Parathyroid adenoma (tissue), 2 donors: ENCODE data around the gene PARD3B.

Experiments
- H2AFZ ChIP-seq: fragments of 300-600 bp; sonication (generic); one replicate; pipeline ENCODE4 v1.7.0; 2017; ENCODE audit warnings: antibody characterized with exemption, mild to moderate bottlenecking
- H3K27ac ChIP-seq: fragments of 300-600 bp; sonication (generic); one replicate; pipeline ENCODE4 v1.7.0; 2017
- H3K27me3 ChIP-seq: fragments of 300-600 bp; sonication (generic); one replicate; pipeline ENCODE4 v1.7.0; 2017; ENCODE audit warnings: low read length; ENCODE audit not compliant: control insufficient read depth, insufficient read depth
- H3K36me3 ChIP-seq: fragments of 300-600 bp; sonication (generic); one replicate; pipeline ENCODE4 v1.7.0; 2017; ENCODE audit warnings: low read length; ENCODE audit not compliant: control insufficient read depth, insufficient read depth
- H3K4me1 ChIP-seq: fragments of 300-600 bp; sonication (generic); one replicate; pipeline ENCODE4 v1.7.0; 2017; ENCODE audit warnings: control low read depth
- H3K4me2 ChIP-seq: fragments of 300-600 bp; sonication (generic); one replicate; pipeline ENCODE4 v1.7.0; 2017; ENCODE audit warnings: low read length
- H3K4me3 ChIP-seq: fragments of 300-600 bp; sonication (generic); one replicate; pipeline ENCODE4 v1.7.0; 2017; ENCODE audit warnings: low read depth, low read length
- H3K79me2 ChIP-seq: fragments of 300-600 bp; sonication (generic); one replicate; pipeline ENCODE4 v1.7.0; 2017; ENCODE audit warnings: control low read depth
- H3K9ac ChIP-seq: fragments of 300-600 bp; sonication (generic); one replicate; pipeline ENCODE4 v1.7.0; 2017; ENCODE audit warnings: mild to moderate bottlenecking
- H3K9me3 ChIP-seq: fragments of 300-600 bp; sonication (generic); one replicate; pipeline ENCODE4 v1.7.0; 2017; ENCODE audit warnings: low read length; ENCODE audit not compliant: control insufficient read depth
- CTCF ChIP-seq: fragments of 300-600 bp; sonication (generic); IDR thresholded peaks from one replicate; pipeline ENCODE4 v1.7.0; 2017; ENCODE audit warnings: antibody characterized with exemption, mild to moderate bottlenecking
- donor health status: primary hyperparathyroidism.

PARD3B gene

GRCh38 chr2:204790076-204790475 lies 244.8 kb downstream of the PARD3B start:
- H3K4me2 ChIP-seq: no peak overlapping the region
- H2AFZ ChIP-seq: no peak overlapping the region
- no peaks in the 10 kb centered on the region for H3K27me3 ChIP-seq
- H3K4me3 ChIP-seq: no peak overlapping the region
- no peaks in the 10 kb centered on the region for H3K9me3 ChIP-seq
- no peak for TF ChIP-seq CTCF
- no peak overlapping the region for H3K27ac ChIP-seq
- H3K4me1 ChIP-seq: no peaks in the 10 kb centered on the region
- H3K79me2 ChIP-seq: peaks cover 8% of the 10 kb centered on the region
- H3K9ac ChIP-seq: no peak overlapping the region
- H3K36me3 ChIP-seq: no peaks in the 10 kb centered on the region

DNA sequence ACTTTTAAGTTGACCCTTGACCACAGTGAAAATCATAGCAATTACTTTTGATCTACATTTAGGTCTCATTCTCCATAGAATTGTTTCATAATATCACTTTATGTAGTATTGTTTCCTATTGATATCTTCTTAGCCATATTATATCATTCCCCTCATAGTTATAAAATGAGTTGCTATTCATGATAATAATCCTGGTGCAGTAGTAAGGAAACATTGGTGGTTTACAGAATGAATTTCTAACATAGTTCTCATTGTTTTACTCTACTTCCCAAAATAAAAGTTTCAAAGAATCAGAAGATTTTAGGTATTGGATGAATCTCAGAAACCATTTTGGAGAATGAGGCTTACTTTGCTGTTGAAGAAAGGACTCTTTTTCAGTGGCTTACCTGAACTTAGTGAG lies 246.0 kb downstream of the PARD3B start:
- peaks cover 3% of the 10 kb centered on the region for H3K79me2 ChIP-seq
- H3K9me3 ChIP-seq: no peaks in the 10 kb centered on the region
- H3K4me3 ChIP-seq: no peak overlapping the region
- no peak overlapping the region for H2AFZ ChIP-seq
- no peaks in the 10 kb centered on the region for H3K36me3 ChIP-seq
- H3K4me1 ChIP-seq: no peaks in the 10 kb centered on the region
- no peaks in the 10 kb centered on the region for H3K27me3 ChIP-seq
- H3K4me2 ChIP-seq: no peak overlapping the region
- TF ChIP-seq CTCF: no peak
- H3K27ac ChIP-seq: no peak overlapping the region
- H3K9ac ChIP-seq: no peak overlapping the region

GRCh38 chr2:204794624-204795023 lies 249.3 kb downstream of the PARD3B start:
- H3K27ac ChIP-seq: no peak overlapping the region
- H3K4me3 ChIP-seq: no peak overlapping the region
- no peaks in the 10 kb centered on the region for H3K9me3 ChIP-seq
- no peak overlapping the region for H3K4me2 ChIP-seq
- no peaks in the 10 kb centered on the region for H3K79me2 ChIP-seq
- H3K4me1 ChIP-seq: no peaks in the 10 kb centered on the region
- no peaks in the 10 kb centered on the region for H3K36me3 ChIP-seq
- no peak for TF ChIP-seq CTCF
- H2AFZ ChIP-seq: no peak overlapping the region
- no peak overlapping the region for H3K9ac ChIP-seq
- no peaks in the 10 kb centered on the region for H3K27me3 ChIP-seq

- Histone ChIP-seq H3K4me3 (no peak overlapping the region), H3K9me3 (no peaks in the 10 kb centered on the region), H3K79me2 (no peaks in the 10 kb centered on the region), H3K9ac (no peak overlapping the region), H3K27me3 (no peaks in the 10 kb centered on the region), H2AFZ (no peak overlapping the region), H3K4me2 (no peak overlapping the region), H3K4me1 (no peaks in the 10 kb centered on the region), H3K36me3 (no peaks in the 10 kb centered on the region), H3K27ac (no peak overlapping the region)
- TF ChIP-seq CTCF: no peak
Observed at GRCh38 chr2:204795156-204795555, 249.9 kb downstream of the PARD3B start.

DNA sequence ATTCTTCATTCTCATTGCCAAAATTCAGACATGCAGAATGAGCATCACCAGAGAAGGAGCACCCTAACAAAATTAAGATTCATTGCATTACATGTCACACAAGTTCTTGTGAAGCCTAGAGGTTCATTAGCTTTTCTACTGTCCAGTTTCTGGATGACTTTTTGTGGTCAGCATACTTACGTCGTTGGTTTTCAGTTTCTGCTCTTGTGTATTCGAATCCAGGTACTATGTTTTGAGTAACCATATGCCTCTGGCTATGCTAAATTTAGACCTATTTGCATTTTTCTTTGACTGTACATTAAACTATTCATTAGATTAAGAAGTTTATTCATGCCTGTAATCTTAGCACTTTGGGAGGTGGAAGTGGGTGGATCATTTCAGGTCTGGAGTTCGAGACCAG lies 251.3 kb downstream of the PARD3B start:
- Histone ChIP-seq H3K9ac (no peak overlapping the region), H3K4me3 (no peak overlapping the region), H3K79me2 (no peaks in the 10 kb centered on the region)

More for the DNA sequence above, 251.3 kb downstream of the PARD3B start:
- H3K4me2 ChIP-seq: no peak overlapping the region
- no peaks in the 10 kb centered on the region for H3K4me1 ChIP-seq
- no peak for TF ChIP-seq CTCF
- H3K36me3 ChIP-seq: no peaks in the 10 kb centered on the region
- H3K27ac ChIP-seq: no peak overlapping the region
- H3K27me3 ChIP-seq: no peaks in the 10 kb centered on the region
- H2AFZ ChIP-seq: no peak overlapping the region
- H3K9me3 ChIP-seq: no peaks in the 10 kb centered on the region
